B cell (primary cell): Measurements from ENCODE around the gene URAD. TPM values are rescaled to one million over a fixed set of nuclear protein-coding genes. Genes with fewer than 3 reads are reported as not detected.

Source experiments
- ATAC-seq: fragments of 200-7000 bp; cut with Tn5 transposase; one replicate; pipeline ENCODE4 v1.10.0; 2021; ENCODE audit warnings: low read depth, mild to moderate bottlenecking, moderate number of reproducible peaks, moderate library complexity
- CTCF ChIA-PET: fragments of 350-600 bp; sonication (Branson Sonifier 250); formaldehyde crosslinking; loops from one replicate; lab custom pipeline; 2021; ENCODE audit warnings: antibody characterized with exemption, inconsistent platforms; lab: Charles Lee
- POLR2A ChIA-PET: fragments of 350-600 bp; sonication (Branson Sonifier 250); formaldehyde crosslinking; loops from one replicate; lab custom pipeline; 2021; ENCODE audit warnings: antibody characterized with exemption; lab: Charles Lee
- DNase-seq: peaks from one replicate; pipeline ENCODE4 v3.0.0; 2013
- H2AFZ ChIP-seq: 2 replicates; pipeline ENCODE4 v1.6.1; 2012; ENCODE audit warnings: mild to moderate bottlenecking, low read depth, low read length; ENCODE audit not compliant: insufficient read depth, poor library complexity, severe bottlenecking
- H3K27ac ChIP-seq, 2 donors: 1 replicate in 1 of 2; 2 replicates in 1 of 2; pipeline ENCODE4 v1.5.1; 2012 to 2013; ENCODE audit warnings: low read length in 2 of 2, mild to moderate bottlenecking in 2 of 2, moderate library complexity in 1 of 2
- H3K27me3 ChIP-seq, 4 experiments: fragments of 200-600 bp in 1 of 4; sonication (generic) in 1 of 4; replicated peaks in 1 of 4; 1 replicate in 2 of 4; 2 replicates in 2 of 4; pipeline versions ENCODE4 v1.6.1 to v1.7.0; 2013 to 2016; ENCODE audit warnings: low read length in 3 of 4, mild to moderate bottlenecking in 2 of 4, mixed read lengths in 1 of 4, moderate library complexity in 1 of 4; ENCODE audit not compliant: insufficient read depth in 4 of 4, control insufficient read depth in 3 of 4; ENCODE audit errors: control extremely low read depth in 1 of 4
- H3K36me3 ChIP-seq, 2 experiments: replicated peaks in 1 of 2; 1 replicate in 1 of 2; 2 replicates in 1 of 2; pipeline versions ENCODE4 v1.6.1 to v1.7.1; 2013; ENCODE audit warnings: low read length in 1 of 2; ENCODE audit not compliant: insufficient read depth in 2 of 2, control insufficient read depth in 1 of 2; ENCODE audit errors: control extremely low read depth in 1 of 2, extremely low read depth in 1 of 2
- H3K4me1 ChIP-seq, 2 donors: fragments of 200-600 bp in 1 of 2; sonication (generic) in 1 of 2; 1 replicate in 1 of 2; 2 replicates in 1 of 2; pipeline versions ENCODE4 v1.5.1 to v1.6.1; 2013 to 2017; ENCODE audit warnings: low read length in 2 of 2; ENCODE audit not compliant: control insufficient read depth in 2 of 2, insufficient read depth in 2 of 2
- H3K4me2 ChIP-seq: replicated peaks from 2 replicates; pipeline ENCODE3; 2012; ENCODE audit warnings: mild to moderate bottlenecking, low read depth, low read length; ENCODE audit not compliant: poor library complexity, severe bottlenecking
- H3K4me3 ChIP-seq, 5 experiments: fragments of 200-600 bp in 1 of 5; sonication (generic) in 1 of 5; 1 replicate in 3 of 5; 2 replicates in 2 of 5; pipeline versions ENCODE4 v1.5.1 to v1.7.0; 2011 to 2016; ENCODE audit warnings: low read length in 4 of 5, mild to moderate bottlenecking in 4 of 5, low read depth in 2 of 5, control low read depth in 1 of 5, moderate library complexity in 1 of 5; ENCODE audit not compliant: insufficient read depth in 1 of 5; ENCODE audit errors: control extremely low read depth in 1 of 5, extremely low read depth in 1 of 5
- H3K79me2 ChIP-seq: fragments of 200-600 bp; sonication (generic); one replicate; pipeline ENCODE4 v1.6.0; 2016; ENCODE audit warnings: low read length; ENCODE audit not compliant: control insufficient read depth, insufficient read depth
- H3K9ac ChIP-seq: fragments of 200-600 bp; sonication (generic); 2 replicates; pipeline ENCODE4 v1.6.1; 2017; ENCODE audit warnings: mild to moderate bottlenecking, low read length, moderate library complexity
- H3K9me3 ChIP-seq, 3 donors: one replicate each; pipeline versions ENCODE4 v1.6.1 to v1.7.1; 2013; ENCODE audit warnings: low read length in 2 of 3; ENCODE audit not compliant: control insufficient read depth in 2 of 3, insufficient read depth in 1 of 3; ENCODE audit errors: control extremely low read depth in 1 of 3
- H4K20me1 ChIP-seq: 2 replicates; pipeline ENCODE4 v1.6.0; 2012; ENCODE audit warnings: mild to moderate bottlenecking, low read length; ENCODE audit not compliant: insufficient read depth, control insufficient read depth, poor library complexity, severe bottlenecking
- H3K27ac Mint-ChIP-seq: one replicate; pipeline ENCODE4 v1.8.0; 2021; ENCODE audit warnings: mixed read lengths
- H3K27me3 Mint-ChIP-seq: one replicate; pipeline ENCODE4 v1.8.0; 2021; ENCODE audit warnings: mixed read lengths
- H3K4me1 Mint-ChIP-seq: one replicate; pipeline ENCODE4 v1.8.0; 2021; ENCODE audit warnings: mixed read lengths
- H3K4me3 Mint-ChIP-seq: one replicate; pipeline ENCODE4 v1.8.0; 2021; ENCODE audit warnings: mixed read lengths
- H3K9me3 Mint-ChIP-seq: one replicate; pipeline ENCODE4 v1.8.0; 2022; ENCODE audit warnings: mixed read lengths; ENCODE audit not compliant: insufficient read depth
- CTCF ChIP-seq: fragments of 200-600 bp; IDR thresholded peaks from one replicate; pipeline ENCODE4 v1.8.0; 2022; ENCODE audit warnings: antibody characterized with exemption, mild to moderate bottlenecking
- EZH2 ChIP-seq: IDR thresholded peaks from 2 replicates; pipeline ENCODE4 v1.6.1; 2012; ENCODE audit warnings: borderline replicate concordance, low read depth, mild to moderate bottlenecking, moderate library complexity, low read length; ENCODE audit not compliant: insufficient read depth, poor library complexity, severe bottlenecking
- WGBS: methylation state at CpG from one replicate; pipeline ENCODE4 v1.1.5; 2013; ENCODE audit warnings: missing lambda C conversion rate; ENCODE audit not compliant: insufficient coverage; 5-methylcytosine and 5-hydroxymethylcytosine counted together
- intact Hi-C: fragments of 100-400 bp; cut with micrococcal nuclease; formaldehyde crosslinking; loops from one replicate; pipeline ENCODE4 v1.10.0; 2022
- polyA plus RNA-seq: library from polyadenylated mRNA; depleted of rRNA; stranded (reverse); fragments of >200 nt; gene quantifications from 2 replicates; pipeline ENCODE4 v1.2.3, GENCODE V29; 2012
- total RNA-seq, 2 donors: library from RNA; stranded (reverse); fragments of 120-200 nt in 1 of 2; gene quantifications; 1 replicate in 1 of 2; 2 replicates in 1 of 2; pipeline versions ENCODE4 v1.2.3 to v1.2.4, GENCODE V29; 2013 to 2022

The URAD gene
- total and polyA plus RNA-seq, 2 donors (not counting 1 experiment from before 2014, with no cell fraction given), result not detected

- H3K4me3 Mint-ChIP-seq, result peak overlapping the region; percentile 81
Measured at GRCh38 chr13:27980280-27980998, 8.1 kb downstream of the URAD start.

More at GRCh38 chr13:27980280-27980998, 8.1 kb downstream of the URAD start:
- Histone ChIP-seq H2AFZ (peak overlapping the region; percentile 33), H3K36me3 (no peaks in the 10 kb centered on the region), H3K4me1 (peaks cover 42 to 48% of the 10 kb centered on the region in 2 donors), H3K27ac (no peak overlapping the region), H3K9me3 (peaks cover 0 to 14% (median 0%) of the 10 kb centered on the region in 3 donors), H3K4me2 (peak overlapping the region; percentile 66), H4K20me1 (no peaks in the 10 kb centered on the region), H3K9ac (no peak overlapping the region), H3K4me3 (peak overlapping the region in 1 of 5 experiments; percentile 27), H3K27me3 (peaks cover 0 to 74% (median 55%) of the 10 kb centered on the region in 4 experiments), H3K79me2 (no peaks in the 10 kb centered on the region)
- DNase-seq (peak; percentile 52), ATAC-seq (no peak)
- intact Hi-C loops, result no loop called here
- ChIA-PET POLR2A (no interaction called here), CTCF (interaction anchor here (1.3 to 10.8 kb wide), 6 partner anchors 9 to 619 kb away, joined by 3 to 327 read pairs (median 4); no protein-coding TSS in a partner anchor)
- Mint-ChIP-seq H3K27me3 (peaks cover 71% of the 10 kb centered on the region), H3K4me1 (peaks cover 36% of the 10 kb centered on the region), H3K27ac (no peak overlapping the region), H3K9me3 (no peaks in the 10 kb centered on the region)
- 28% methylated on average over 52 of the region's 54 CpGs for WGBS
- TF ChIP-seq EZH2 (no peak), CTCF (no peak)
